GM18499 (cell line): ENCODE measurements around the gene RAB27A.
"Not testable (repeated sequence)": the region's sequence is repeated elsewhere in the genome, so short reads cannot be mapped to it uniquely, and the experiment has no call there.

Source experiments
- ATAC-seq: cut with Tn5 transposase; IDR thresholded peaks from one replicate; pipeline ENCODE4 v1.9.1; 2021; ENCODE audit warnings: moderate number of reproducible peaks; ENCODE audit not compliant: insufficient read depth, unreplicated experiment

Gene RAB27A

DNA sequence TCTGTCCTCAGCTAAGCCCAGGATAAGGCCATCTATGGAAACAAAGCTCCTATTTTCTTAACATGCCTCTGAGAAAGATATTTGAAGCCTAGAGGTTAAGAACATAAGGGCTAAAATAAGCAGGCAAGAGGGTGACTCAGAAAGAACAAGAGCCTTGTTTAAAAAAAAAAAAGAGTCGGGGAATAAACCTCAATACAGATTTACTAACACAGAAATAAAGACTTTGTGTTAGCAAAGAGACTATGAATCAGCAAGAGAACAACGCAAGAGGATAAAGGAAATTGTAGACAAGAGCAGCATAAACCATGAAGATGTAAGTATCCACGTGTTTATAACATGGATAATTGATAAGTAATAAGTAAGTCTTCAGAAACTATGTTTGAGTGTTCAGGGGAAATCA is 36.0 kb downstream of the RAB27A start:
- no peak for ATAC-seq

DNA sequence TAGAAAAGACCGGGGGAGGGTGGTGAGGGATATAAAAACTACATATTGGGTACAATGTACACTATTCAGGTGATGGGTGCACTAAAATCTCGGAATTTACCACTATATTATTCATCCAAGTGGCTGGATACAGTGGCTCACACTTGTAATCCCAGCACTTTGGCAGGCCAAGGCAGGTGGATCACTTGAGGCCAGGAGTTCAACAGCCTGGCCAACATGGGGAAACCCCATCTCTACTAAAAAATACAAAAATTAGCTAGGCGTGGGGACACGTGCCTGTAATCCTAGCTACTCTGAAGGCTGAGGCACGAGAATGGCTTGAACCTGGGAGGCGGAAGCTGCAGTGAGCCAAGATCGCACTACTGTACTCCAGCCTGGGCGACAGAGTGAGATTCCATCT is 37.4 kb downstream of the RAB27A start:
- ATAC-seq, result not testable (repeated sequence)

DNA sequence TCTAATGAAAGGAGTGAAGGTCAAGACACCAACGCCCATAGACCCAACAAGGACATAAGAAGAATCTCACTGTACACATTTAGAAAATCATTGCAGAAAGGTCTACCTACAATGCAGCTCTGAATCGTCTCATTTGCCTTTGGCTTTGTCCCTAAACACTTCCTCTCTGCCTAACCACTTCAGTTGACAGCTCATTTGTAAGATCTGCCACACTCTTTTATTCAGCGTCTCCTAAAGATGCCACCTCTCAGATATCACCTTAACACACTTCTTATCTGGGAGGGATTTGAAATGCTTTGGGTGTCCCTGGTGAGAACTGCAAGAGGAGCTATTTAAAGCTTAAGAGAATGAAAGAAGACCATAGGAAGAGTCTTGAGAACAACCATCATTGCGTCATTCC is 38.7 kb downstream of the RAB27A start:
- ATAC-seq, result no peak

DNA sequence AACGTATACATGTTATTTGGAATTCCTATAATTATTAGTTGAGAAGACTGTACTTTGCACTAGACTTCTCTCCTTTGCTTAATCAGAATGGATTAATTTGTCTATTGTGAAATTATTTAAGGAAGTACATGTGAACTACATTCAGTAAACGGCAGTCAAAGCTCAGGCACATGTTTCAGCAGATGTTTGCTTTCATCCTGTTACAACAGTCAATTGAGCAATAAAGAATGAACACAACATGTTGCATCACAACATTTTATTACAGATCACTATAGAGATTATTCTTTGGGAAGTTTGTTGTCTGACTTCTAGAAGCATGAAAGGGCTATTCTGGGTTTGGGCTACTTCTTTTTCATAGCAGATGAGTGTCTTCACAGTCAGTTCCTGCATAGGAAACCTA is 39.2 kb downstream of the RAB27A start:
- no peak for ATAC-seq

DNA sequence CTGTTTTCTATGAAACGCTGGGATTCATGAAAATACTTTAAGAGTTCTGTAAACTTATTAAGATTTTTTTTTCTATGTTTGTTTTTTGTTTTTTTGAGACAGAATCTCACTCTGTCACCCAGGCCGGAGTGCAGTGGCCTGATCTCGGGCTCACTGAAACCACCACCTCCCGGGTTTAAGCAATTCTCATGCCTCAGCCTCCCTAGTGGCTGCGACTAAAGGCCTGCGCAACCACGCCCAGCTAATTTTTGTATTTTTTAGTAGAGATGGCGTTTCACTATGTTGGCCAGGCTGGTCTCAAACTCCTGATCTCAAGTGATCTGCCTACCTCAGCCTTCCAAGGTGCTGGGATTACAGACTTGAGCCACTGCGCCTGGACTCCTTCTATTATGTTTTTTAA is 39.7 kb downstream of the RAB27A start:
- not testable (repeated sequence) for ATAC-seq

DNA sequence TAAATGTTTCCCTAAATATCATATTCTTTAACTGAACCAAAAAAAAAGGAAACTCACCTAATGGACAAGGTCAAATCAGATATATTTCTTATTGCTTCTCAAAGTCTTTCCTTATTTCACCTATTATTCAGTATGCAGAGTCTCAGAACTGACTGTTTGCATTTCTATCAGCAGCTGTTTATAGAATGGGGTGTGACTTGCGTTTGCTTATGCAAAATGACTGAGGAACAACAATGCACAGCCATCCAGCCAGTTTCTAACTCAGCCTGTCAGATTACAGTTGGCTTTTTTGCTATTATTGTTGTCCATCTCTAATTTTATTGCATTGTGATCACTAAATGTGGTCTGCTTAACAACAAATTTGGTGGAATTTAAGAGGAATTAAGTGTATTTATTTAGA is 40.7 kb downstream of the RAB27A start:
- no peak for ATAC-seq

DNA sequence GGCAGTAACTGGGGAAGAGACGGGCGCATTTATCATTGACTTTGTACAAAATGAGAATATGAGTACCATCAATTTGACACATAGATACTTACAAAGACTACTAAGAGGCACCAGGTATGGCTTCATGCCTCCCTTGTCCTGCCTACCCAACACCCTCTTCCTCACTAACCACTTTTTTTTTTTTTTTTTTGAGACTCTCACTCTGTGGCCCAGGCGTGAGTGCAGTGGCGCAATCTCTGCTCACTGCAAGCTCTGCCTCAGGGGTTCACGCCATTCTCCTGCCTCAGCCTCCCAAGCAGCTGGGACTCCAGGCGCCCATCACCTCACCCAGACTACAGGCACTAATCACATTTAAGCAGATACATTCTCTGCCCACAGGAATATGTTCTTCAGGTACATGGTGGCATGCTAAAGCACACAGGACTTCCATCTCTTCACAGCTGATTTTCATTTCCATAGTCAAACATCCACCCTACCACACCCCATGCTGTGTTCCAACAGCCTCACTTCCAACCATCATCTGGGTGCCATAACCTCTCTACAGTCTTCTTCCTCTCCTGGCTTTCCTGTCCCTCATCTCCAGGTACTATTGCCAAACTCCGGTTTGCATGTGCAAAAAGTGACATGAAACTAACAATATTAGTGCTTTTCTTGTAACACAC is 41.7 kb downstream of the RAB27A start:
- no peak for ATAC-seq

DNA sequence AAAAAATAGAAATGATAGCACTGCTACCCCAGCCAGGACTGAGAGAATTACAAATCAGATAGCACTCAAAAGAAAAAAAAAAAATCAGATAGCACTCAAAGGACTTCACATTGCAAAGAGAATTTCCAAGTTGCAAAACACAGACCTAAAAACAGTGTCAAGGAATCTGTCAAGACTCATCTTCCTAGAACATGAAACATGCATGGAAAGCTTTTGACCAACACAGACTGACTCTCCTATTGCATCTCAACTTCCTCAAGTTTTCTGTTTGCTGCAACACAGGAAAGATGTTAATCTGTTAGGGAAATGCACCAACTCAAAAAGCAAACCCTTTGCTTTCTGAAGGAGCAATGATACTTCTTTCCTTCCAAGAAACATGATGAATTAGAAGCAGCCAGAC is 42.3 kb downstream of the RAB27A start:
- no peak for ATAC-seq

DNA sequence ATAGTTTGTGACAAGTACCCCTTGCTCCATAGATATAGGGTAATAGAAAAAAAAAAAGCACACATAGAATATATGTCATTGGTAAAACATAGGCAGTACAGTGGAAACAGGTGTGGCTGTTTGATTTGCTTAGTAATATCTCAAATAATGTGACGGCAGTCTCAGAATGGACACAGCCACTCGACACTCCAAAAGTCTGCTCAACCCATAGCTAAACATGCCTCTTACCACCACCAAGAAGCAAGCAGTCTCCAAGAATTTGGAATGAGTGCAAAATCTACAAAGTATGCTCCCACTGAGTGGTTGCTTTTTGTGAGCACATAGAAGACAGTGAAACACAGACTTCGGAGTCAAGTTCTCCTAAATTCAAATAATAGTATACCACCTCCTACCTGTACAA is 43.0 kb downstream of the RAB27A start:
- ATAC-seq, result no peak

DNA sequence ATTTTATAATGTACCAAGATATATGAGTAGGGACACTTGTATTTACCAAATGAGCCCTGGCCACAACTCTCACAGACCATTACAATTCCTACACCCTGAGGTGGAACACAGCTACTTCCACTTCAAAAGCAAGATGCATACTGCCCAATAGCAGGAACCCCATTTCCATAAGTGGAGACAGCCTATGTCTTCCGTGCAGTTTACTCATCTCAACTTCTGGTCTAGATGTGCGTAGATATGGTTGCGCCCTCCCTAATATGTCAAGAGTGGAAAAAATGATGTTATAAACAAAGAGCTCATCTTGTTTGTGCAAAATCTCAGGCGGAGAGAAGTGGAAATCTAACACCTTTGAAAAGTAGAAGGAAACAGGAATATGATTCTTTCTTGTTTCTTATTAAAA is 44.6 kb downstream of the RAB27A start:
- no peak for ATAC-seq

DNA sequence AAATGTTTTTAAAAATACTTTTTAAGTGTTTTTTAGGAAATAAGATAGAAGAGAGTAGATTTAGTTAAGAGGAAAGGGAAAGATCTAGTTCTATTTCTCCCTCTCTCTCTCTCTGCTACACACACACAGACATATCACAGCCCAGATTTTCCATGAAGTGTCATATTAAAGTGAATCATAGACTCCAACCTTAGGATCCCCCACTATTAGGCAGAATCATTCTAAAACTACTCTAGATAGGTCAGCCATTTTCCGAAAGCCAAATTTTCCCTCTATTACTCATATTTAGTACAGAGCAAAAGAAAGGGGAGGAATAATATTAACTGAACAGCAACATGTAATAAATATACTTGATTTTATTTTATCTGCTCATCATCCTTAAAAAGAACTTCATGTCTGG is 47.7 kb downstream of the RAB27A start:
- no peak for ATAC-seq

DNA sequence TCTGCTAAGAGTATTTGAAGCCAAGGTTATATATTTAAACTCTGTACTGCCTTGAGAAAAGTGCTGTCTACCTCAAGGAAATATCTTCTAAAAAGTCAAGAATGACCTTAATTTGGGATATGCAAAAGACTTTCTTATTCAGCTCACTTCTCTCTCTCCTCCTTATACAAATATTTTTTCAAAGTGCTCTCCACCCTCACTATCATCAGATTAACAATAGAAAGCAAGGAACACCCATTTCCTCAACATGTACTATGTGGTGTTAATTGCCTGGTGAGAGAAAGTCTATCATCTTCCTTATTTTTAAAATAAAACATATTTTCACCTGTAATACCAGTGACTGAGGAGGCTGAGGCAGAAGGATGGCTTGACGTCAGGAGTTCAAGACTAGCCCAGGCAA is 48.4 kb downstream of the RAB27A start:
- ATAC-seq, result no peak

DNA sequence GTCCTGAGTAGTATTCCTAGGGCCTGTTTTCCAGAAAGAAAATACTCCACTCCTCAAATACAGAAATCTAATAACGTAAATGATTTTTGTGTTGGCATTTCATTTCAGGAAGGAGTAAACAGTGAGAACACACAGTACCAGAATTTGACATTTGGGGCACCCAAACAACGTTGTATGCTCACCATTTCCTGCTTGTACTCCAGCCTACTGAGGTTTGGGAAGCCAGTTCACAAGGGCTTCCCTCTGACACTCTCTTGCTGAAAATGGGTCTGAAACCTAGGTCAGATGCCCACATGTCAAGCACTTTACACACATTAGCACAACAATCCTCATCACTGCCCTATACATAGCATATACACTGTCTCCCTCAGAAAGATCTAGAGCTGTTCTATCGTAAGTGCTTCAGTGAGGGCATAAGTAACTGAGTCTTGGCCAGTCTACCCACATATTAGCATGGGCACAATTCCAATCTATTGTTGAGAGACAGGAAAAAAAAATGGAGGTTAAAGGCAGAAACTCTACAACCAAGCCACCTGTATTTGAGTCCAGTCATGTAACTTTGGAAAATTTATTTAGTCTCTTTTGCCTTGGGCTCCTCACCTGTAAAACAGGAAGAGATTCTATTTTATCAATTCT is 49.4 kb downstream of the RAB27A start:
- no peak for ATAC-seq

DNA sequence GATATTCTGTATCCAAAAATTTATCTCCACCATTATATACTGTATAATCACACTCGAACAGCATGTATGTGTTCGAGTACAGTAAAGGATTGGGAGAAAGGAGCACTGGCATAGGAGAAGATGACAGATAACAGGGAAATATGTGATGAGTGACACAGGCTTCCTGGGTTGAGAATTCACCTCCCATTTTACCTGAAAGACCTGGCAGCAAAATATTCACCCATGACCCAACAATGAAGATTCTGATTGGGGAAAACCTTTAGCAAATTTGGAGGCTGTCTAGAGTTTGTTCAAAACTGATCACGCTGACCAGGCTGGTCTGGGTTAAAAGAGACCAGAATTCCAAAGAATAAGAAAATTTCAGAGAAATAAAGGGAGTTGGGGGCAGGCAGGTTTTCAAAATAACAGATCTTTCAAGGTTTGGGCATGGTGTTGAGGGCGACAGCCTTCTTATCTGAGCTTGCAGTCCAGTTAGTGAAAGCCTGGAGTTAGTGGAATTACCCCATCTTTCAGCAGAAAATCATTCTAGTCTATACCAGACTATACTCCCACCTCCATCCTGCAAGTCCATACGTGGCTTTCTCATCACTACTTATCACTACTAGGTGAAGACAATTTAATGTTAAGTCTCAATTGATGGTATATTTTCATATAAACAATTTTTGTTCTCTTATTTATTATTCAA is 50.0 kb downstream of the RAB27A start:
- no peak for ATAC-seq

DNA sequence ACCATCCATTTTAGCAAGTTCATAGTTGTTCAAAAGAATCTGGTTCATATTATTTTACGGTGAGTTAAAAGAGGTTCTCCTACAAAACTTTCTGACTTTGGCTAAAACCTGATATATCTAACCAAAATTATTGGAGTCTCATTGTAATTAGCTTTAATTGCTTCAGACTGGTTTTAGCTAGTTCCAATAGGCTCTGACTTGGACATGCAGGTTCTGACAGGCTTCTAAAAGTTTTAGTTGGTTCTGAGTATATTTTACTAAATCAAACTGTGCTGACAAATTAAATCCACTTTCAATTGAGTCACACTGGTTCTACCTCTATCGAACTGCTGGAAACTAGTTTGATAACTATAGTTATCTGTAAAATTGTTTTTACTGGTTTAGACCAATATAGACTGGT is 50.7 kb downstream of the RAB27A start:
- ATAC-seq, result no peak

DNA sequence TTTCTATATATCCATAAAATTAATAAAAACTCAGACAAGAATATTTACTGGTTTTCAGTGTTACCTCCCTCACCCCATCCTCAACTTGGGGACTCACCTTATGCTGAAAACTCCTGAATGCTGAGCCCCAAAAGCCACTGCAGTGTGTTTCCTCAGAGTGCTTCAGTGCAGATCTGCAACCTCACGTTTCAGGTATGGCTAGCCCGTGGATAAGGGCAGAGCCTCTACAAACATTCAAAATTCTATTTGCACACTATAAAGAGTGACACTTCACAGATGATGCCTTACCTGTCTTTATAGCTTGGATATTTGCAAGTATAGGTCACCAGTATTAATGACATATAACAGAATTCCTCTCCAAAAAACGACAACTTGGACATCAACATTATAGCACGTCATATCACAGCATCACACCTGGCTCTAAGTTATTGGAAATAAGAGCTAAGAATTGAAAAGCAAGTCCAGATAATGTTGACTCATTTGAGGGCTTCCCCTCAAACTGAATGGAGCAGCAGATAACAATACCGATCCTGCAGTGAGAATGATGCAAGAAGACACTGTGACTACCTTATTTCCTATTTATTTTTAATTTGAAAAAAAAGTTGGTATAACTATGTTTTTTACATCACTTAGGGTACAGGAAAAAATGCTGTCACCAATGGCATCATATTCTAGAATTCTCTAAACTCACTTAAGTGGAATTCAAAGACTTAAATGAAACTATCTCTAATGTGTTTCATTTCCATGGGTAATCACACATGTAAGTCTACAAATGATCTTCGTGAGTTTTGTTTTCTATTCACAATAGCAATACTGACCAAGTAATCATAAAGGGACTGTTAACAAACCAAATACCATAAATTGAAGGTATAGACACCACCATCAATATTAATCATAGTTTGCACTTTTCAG is 52.1 kb downstream of the RAB27A start:
- ATAC-seq, result no peak

DNA sequence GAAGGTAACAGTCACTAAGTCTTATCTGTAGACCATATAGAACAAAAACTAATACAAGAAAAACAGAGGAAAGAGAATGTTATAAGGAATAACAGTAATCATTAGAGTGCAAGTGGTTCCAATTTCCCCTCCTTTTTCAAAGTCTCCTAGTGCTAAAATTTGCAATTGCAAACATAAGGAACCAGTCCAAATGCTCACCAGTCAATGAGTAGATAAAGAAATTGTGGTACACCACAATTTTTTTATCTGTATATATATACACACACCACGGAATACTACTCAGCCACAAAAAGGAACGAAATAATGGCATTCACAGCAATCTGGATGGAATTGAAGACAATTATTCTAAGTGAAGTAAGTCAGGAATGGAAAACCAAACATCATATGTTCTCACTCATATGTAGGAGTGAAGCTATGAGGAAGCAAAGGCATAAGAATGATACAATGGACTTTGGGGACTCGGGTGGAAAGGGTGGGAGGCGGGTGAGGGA is 54.0 kb downstream of the RAB27A start:
- ATAC-seq, result no peak

DNA sequence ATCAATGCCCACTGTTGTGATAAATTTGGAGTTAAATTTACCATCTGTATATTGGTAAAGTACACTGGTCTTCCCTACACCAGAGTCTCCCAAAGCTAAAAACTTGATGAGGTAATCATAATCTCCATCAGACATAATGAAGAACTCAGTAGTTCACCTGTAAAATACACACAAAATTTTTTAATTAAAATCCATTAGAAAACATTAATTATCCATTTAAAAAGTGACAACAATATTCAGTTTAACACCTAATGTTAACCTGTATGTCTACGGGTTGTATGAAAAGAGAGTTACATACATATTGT is 54.9 kb downstream of the RAB27A start:
- no peak for ATAC-seq

DNA sequence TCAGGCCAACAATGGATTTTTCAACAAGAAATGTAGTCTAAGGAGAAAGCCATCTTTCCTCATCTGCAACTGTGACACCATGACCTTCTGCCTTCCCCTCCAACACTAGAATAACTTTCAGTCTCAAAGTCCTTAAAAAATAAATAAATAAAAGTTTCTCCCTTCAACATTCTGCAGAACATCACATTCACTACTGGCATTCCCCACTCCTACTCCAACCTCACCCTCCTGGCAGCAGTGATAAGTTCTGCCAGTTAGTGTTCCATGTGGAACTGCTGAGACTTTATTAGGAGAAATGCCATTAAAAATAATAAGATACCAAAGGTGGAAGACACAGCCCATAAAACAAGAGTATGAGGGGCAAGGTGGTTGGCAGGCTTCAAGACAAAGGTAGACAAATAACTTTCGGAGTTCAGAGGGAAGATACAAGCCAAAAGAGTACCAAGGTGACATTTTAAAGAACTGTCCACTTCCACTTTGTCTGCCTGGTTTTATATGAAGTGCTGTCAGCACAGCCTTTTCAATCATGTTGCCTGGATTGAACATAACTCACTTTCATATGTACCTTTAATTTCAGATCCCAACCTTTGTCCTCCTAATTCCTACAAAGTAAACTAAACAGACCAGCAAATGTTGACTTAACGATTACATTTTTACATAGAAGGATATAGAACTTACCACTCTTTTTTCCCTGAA is 55.4 kb downstream of the RAB27A start:
- no peak for ATAC-seq

DNA sequence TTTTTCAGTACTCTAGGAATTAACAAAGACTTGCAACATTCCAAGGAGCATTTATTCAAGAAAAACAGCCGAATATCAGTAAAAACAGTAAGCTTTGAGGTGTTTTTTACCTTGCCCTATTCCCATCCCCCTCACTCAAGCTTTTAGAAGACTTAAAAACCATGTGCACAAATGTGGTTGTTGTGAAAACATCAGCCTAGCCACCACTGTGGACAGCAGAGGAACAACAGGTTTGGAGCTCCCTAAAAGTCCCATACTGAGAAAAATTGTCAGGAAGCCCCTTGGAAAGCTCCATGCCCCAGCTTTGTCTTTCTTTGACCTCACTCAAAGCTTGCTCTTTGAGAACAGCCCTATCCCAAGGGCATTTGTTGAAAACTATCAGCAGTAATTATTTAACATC is 58.2 kb downstream of the RAB27A start:
- ATAC-seq, result no peak
